Breast epithelium (tissue), 3 donors: ENCODE data around the gene MLF2.

Experiments used
- POLR2A ChIP-seq: fragments of 450-650 bp; IDR thresholded peaks from one replicate; pipeline ENCODE4 v1.6.1; 2016; ENCODE audit warnings: antibody characterized with exemption, mild to moderate bottlenecking, moderate library complexity
- POLR2AphosphoS5 ChIP-seq, 3 donors: sonication (generic); formaldehyde crosslinking; IDR thresholded peaks; one replicate each; pipeline ENCODE4 v1.6.1; 2017; ENCODE audit warnings: antibody characterized with exemption in 3 of 3
- TF ChIP-seq, protein P1 (sequence below), 3 donors: fragments of 450-650 bp; IDR thresholded peaks; one replicate each; pipeline ENCODE4 v1.5.1; 2016 to 2017; ENCODE audit warnings: antibody characterized with exemption in 3 of 3, mild to moderate bottlenecking in 3 of 3, moderate library complexity in 3 of 3

DNA sequence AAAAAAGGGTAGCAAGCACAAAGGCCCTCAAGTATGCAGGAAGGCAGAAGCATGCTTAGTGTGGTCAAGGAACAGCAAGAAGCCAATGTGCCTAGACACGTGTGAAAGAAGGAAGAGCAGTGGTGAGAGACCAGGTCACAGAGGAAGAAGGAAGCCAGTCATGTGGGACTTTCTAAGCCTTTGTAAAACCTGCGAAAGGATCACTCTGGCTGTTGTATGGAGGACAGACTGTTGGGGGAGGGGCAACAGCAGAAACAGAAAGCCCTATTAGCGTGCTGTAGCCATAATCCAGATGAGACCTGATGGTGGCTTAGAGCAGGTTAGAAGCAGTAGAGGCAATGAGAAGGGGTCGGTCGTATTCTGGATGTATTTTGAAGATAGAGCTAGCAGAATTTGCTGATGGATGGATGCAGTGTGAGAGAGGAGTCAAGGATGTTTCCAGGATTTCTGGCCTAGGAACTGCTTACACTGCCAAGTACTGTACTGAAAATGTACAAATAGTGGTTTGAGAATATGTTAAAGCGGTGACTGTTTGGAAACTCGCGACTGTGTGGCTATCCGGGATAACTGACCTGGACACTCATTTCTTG, 5.7 kb upstream of the MLF2 start:
- TF ChIP-seq, protein P1, sequence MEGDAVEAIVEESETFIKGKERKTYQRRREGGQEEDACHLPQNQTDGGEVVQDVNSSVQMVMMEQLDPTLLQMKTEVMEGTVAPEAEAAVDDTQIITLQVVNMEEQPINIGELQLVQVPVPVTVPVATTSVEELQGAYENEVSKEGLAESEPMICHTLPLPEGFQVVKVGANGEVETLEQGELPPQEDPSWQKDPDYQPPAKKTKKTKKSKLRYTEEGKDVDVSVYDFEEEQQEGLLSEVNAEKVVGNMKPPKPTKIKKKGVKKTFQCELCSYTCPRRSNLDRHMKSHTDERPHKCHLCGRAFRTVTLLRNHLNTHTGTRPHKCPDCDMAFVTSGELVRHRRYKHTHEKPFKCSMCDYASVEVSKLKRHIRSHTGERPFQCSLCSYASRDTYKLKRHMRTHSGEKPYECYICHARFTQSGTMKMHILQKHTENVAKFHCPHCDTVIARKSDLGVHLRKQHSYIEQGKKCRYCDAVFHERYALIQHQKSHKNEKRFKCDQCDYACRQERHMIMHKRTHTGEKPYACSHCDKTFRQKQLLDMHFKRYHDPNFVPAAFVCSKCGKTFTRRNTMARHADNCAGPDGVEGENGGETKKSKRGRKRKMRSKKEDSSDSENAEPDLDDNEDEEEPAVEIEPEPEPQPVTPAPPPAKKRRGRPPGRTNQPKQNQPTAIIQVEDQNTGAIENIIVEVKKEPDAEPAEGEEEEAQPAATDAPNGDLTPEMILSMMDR (IDR thresholded peaks at IDR 0.05), result no peak
- TF ChIP-seq POLR2A (no peak), POLR2AphosphoS5 (IDR thresholded peaks at IDR 0.05) (no peak)
